ENCODE data around the gene BRAP.

DNA sequence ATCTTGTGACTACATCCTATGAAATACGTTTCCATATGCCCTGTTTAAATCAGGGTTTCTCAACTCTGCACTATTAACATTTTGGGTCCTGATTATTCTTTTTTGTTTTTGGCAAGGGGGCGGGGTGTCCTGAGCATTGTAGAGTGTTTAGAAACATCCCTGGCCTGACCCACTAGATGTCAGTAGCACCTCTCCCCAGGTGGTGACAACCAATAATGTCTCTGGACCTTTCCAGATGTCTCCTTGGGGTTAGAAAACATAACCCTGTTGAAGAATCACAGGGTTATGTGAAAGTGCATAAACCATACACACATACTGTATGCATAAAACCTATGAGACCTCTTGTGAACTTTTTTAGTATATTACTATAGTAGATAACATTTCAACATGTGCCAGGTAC lies 1.5 kb upstream of the BRAP start:
- TF ChIP-seq EZH2 (IDR thresholded peaks at IDR 0.05; ENCODE audit: insufficient read depth, poor library complexity, severe bottlenecking), result no peak
- TF ChIP-seq EZH2phosphoT487 (IDR thresholded peaks at IDR 0.05; ENCODE audit: insufficient read depth, low read depth), result no peak

Data from GM23248 (cell line).